Limb (tissue), 2 donors: Measurements from ENCODE around the gene IL1A.

Source experiments
- DNase-seq, 2 donors: peaks; one replicate each; pipeline ENCODE4 v3.0.0-alpha.2; 2016; ENCODE audit errors: extremely low spot score in 2 of 2

The IL1A gene

DNA sequence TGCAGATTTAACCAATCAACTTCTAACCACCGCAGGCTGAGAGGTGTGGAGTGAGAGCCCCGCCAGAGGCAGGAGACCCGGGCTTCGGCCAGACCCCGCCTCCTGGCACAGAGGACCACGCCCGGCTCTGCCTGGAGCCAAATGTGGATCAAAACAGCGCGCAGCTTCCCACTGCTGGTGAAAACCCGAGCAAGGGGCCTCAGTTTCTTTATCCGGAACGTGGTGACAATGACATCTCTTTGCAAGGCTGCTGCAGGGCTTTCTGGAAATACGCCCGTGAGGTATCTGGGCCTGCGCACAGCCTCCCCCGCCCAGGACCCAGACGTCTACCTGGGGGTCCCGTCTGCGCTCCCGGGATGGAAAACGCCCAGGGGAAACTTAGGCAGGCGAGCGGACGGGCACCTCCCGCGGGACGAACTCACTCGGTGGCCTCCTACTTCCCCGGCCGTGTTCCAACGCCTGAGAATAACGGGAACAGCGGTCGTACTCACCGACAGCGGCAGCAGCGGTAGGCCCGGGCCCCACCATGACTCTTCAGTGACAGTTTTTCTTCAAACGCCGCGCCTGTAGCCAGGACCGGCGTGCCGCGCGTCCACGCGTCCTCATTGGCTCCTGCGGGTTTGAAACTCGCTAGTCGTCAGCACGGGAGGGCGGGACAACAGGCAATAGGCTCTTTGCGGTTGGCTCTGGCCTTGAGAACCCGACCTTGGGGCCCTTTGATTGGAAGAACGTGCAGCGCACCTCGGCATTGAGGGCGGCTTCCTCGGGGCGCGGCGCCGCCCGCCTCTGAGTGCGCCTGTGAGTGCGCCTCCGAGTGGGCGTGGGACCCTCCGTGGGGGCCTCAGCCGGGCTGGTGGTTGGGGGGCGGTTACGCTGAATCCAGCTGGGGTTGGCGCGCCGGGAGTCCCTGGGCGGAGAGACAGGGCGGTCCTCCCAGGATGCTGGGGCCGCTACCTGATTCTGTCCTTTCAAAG, 19.9 kb downstream of the IL1A start, which contains the start of gene CKAP2L:
CKAP2L (minus strand) TSS at position 539 of the 974 bp plus-strand sequence; CDS start at position 528, 11 bp downstream.
- DNase-seq, result peak; percentile 96 to 99

DNA sequence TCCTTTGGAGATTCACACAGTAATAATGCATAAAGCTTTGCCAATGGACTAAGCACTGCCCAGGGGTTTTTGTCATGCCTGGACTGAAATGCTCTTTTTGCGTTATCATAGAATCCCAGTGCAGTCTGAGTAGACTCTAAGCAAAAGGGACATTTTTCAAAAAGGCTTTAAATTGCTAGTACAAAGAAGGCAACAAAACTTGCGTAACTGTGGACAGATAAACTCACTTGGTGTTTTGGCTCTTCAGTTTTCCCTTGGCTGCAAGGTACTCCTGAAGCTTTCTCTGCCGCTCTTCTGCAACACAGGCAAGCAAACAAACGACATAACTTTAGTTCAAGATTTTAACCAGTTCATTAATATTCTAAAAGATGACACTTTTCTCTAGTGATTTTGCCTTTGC, 22.0 kb downstream of the IL1A start:
- DNase-seq, result no peak

GRCh38 chr2:112760149-112760548, 24.1 kb downstream of the IL1A start:
- DNase-seq, result no peak

DNA sequence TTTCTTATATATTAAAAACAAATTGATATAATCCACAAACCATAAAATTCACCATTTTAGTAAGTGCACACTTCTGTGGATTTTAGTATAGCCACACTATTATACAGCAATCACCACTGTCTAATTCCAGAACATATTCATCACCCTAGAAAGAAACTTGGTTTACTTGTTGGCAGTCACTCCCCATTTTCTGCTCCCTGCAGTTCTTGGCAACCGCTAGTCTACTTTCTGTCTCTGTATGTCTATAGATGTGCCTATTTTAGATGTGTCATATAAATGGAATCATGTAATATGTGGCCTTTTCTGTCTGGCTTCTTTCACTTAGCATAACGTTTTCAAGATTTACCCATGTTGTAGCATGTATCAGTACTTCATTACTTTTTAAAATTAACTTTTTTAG, 25.6 kb downstream of the IL1A start:
- DNase-seq, result no peak

DNA sequence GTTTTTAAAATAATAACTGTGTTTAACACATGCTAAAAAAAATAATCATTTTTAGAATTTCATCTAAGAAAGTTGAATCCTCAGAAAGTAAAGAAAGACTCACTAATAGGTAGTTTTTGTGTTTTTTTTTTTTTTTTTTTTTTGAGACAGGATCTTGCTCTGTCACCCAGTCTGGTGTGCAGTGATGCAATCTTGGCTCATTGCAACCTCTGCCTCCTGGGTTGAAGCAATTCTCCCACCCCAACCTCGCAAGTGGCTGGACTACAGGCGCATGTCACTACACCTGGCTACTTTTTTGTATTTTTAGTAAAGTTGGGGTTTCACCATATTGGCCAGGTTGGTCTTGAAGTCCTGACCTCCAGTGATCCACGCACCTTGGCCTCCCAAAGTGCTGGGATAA, 27.0 kb downstream of the IL1A start:
- no peak for DNase-seq

DNA sequence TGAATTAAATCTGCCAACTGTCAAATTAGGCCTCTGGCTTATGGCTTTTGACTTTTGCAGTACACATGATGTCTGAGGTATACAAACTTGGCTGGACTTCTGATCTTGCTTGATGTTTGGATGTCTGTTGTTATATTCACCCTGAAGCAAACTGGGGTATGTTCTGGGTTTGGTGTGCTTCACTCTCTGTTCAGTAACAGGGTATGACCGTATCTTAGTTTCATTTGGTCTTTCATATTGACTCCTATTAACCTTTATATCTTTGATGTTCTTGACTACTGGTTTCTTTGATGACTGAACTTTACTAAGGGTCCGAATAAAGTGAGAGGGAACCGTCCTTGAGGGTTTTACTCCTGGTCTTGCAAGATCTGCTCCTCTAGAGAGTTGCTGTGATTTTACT, 28.1 kb downstream of the IL1A start:
- no peak for DNase-seq

DNA sequence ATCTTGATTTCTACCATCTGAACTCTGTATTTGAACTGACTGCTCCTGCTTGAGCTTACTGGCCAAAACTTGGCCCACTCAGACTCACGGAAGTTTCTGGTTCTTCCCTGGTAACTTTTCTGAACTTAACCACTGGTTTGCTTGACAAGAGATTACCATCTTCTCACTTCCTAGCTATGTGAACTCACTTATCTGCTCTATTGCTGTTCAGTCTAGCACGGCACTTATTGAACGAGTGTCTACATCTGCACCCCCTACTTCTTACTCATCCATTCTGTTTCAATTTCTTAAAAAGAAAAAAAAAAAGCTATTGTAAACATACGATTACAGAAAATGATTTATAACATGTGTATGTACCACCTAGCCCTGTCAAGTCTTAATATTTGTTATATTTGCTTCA, 28.8 kb downstream of the IL1A start:
- no peak for DNase-seq

DNA sequence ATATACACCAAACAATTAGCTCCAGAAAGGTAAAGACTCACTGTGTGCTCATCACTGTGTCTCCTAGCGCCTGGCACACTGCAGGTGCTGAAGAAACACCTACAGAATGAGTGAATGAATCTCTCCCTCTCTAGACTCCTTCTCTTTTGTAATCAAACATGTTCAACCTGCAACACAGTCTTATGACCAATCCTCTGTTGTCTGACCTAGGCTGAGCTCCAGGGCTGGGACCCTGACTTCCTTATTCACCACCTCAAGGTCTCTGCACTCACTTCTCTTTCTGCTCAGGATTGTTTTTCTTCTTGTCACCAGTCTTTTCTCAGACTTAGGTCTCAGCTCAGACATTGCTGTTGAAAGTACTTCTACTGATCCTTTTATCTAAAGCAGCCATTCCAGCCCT, 29.7 kb downstream of the IL1A start:
- DNase-seq, result no peak

- no peak for DNase-seq
Observed at GRCh38 chr2:112752667-112753066, 31.6 kb downstream of the IL1A start.

DNA sequence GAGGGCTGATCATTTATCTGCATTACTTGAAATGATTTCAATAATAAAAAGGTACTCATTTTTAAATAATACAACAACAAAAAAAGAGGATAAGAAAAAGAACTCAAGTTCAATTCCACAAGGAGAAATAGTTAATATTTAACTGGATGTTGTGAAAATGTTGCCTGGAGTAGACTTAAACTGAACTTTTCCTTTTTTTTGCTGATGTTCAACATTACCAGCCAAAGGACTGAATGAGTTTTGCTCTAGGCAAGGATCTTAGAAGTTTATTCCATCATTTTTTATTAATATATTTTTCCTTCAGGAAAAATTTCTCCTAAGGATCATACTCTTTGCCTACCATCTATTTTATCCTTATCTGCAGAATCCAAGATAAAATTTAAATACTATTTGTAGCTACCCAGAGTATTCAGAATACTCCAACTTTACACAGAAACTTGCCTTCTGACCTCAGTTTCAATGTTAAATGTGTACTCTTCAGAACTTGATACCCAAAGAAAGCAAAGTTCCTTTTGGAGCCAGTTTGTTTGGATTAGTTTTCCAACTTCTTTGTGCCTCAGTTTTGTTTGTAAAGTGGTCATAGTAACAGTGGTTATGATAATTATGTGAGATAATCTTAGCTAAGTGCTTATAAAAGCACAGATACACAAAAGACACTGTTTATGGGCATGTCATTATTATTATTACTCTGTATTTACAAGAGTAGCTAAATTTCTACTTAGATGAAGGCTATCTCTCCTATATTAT, 32.7 kb downstream of the IL1A start:
- no peak for DNase-seq

GRCh38 chr2:112750560-112750843, 33.8 kb downstream of the IL1A start:
- DNase-seq, result no peak

- DNase-seq, result peak; percentile 60 to 82
Observed at GRCh38 chr2:112749755-112750559, 34.3 kb downstream of the IL1A start.

- no peak for DNase-seq
Observed at GRCh38 chr2:112740527-112740926, 43.8 kb downstream of the IL1A start.

DNA sequence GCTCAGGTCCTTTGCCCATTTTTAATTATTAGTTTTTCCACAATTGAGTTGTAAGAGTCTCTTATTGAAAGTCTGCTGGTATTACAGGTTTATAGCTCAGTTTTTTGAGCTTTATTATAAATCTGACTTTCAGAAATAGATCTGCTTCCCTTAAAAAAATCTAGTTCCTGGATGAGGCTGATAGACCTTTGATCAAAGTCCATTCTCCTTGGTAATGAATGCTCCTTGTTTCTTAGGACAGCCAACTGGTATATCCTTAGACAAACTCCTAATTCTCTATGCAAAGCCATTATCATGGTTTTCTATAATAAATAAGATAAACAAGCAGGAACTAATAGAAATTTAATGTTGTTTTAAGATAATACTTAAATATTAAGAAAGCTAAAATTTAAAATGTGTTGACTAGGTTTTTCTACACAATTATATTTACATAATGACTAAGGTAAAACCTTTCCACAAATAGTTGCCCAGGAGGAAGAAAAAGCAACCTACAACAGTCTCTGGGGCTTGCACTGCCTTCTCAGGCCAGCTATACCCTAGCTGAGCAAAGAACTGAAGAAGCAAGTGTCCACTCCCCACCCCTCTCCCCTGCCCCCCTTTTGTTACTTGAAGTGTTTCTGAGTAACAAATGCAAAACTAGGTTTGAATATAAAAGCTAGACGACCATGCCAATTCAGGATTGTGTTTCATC, 46.6 kb downstream of the IL1A start:
- no peak for DNase-seq

DNA sequence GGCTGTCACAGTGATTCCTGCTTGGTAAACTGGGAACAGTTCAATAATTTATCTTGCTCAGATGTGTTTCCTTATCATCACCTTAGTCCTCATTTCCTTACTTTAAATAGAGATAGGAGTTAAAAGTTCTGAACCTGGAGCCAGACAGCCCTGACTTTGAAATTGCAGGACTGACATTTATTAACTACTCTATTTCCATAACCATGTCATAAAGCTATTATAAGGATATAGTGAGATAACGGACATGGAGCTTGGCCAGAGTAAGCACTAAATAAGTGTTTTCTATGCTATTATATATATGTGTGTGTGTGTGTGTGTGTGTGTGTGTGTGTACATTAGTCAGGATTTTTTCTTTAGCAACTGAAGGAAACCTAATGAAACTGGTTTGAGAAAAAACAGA, 50.4 kb downstream of the IL1A start:
- no peak for DNase-seq

GRCh38 chr2:112733456-112733855, 50.8 kb downstream of the IL1A start:
- DNase-seq, result no peak

GRCh38 chr2:112731479-112731878, 52.8 kb downstream of the IL1A start:
- DNase-seq, result no peak

GRCh38 chr2:112730791-112731190, 53.5 kb downstream of the IL1A start:
- no peak for DNase-seq

- no peak for DNase-seq
Observed at GRCh38 chr2:112730216-112730615, 54.1 kb downstream of the IL1A start.

- DNase-seq, result no peak
Observed at GRCh38 chr2:112728378-112729175, 55.7 kb downstream of the IL1A start.

GRCh38 chr2:112728029-112728362, 56.3 kb downstream of the IL1A start:
- no peak for DNase-seq
